Measurements from ENCODE around the gene KLHDC4. TPM values are rescaled to one million over a fixed set of nuclear protein-coding genes. Genes with fewer than 3 reads are reported as not detected.

KLHDC4 gene
- total and polyA plus RNA-seq, 10 of the 15 experiments (the other 5 are each of a cell fraction or from before 2014, with no cell fraction given) = 0.80 to 62.1 (median 32.8) TPM

DNA sequence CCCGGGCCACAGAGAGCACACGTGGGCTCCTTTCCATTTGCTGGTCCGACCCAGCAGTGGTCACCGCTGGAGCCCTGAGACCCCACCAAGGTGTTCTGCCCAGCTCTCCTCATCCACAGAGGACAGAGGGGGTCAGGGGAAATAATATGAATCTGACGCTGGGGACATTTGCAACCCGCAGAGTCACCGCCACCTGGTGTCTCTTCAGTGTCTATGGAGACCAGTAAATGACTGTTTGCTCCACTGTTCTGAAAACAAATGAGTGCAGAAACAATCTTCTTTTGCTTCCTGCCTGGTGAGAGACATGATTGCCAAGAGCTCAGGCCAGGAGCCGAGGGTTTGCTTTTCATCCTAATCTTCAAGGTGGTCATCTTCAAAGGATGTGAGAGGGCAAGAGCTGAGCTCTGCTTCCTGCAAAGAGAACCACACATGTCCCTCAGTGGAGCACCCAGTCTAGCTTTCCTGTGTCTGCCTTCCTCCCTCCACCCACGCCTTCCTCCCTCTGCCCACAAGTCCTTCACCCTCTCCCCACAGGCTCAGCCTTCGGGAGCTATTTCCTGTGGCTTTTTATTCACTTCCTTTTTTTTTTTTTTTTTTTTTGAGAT lies 14.7 kb upstream of the KLHDC4 start (continued):
- TF ChIP-seq, protein P1, sequence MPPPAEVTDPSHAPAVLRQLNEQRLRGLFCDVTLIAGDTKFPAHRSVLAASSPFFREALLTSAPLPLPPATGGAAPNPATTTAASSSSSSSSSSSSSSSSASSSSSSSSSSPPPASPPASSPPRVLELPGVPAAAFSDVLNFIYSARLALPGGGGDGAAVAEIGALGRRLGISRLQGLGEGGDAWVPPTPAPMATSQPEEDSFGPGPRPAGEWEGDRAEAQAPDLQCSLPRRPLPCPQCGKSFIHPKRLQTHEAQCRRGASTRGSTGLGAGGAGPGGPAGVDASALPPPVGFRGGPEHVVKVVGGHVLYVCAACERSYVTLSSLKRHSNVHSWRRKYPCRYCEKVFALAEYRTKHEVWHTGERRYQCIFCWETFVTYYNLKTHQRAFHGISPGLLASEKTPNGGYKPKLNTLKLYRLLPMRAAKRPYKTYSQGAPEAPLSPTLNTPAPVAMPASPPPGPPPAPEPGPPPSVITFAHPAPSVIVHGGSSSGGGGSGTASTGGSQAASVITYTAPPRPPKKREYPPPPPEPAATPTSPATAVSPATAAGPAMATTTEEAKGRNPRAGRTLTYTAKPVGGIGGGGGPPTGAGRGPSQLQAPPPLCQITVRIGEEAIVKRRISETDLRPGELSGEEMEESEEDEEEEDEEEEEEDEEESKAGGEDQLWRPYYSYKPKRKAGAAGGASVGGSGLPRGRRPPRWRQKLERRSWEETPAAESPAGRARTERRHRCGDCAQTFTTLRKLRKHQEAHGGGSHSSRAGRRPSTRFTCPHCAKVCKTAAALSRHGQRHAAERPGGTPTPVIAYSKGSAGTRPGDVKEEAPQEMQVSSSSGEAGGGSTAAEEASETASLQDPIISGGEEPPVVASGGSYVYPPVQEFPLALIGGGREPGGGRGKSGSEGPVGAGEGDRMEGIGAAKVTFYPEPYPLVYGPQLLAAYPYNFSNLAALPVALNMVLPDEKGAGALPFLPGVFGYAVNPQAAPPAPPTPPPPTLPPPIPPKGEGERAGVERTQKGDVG (CRISPR knock-in tag; IDR thresholded peaks at IDR 0.05) = no peak
- TF ChIP-seq, protein P2, sequence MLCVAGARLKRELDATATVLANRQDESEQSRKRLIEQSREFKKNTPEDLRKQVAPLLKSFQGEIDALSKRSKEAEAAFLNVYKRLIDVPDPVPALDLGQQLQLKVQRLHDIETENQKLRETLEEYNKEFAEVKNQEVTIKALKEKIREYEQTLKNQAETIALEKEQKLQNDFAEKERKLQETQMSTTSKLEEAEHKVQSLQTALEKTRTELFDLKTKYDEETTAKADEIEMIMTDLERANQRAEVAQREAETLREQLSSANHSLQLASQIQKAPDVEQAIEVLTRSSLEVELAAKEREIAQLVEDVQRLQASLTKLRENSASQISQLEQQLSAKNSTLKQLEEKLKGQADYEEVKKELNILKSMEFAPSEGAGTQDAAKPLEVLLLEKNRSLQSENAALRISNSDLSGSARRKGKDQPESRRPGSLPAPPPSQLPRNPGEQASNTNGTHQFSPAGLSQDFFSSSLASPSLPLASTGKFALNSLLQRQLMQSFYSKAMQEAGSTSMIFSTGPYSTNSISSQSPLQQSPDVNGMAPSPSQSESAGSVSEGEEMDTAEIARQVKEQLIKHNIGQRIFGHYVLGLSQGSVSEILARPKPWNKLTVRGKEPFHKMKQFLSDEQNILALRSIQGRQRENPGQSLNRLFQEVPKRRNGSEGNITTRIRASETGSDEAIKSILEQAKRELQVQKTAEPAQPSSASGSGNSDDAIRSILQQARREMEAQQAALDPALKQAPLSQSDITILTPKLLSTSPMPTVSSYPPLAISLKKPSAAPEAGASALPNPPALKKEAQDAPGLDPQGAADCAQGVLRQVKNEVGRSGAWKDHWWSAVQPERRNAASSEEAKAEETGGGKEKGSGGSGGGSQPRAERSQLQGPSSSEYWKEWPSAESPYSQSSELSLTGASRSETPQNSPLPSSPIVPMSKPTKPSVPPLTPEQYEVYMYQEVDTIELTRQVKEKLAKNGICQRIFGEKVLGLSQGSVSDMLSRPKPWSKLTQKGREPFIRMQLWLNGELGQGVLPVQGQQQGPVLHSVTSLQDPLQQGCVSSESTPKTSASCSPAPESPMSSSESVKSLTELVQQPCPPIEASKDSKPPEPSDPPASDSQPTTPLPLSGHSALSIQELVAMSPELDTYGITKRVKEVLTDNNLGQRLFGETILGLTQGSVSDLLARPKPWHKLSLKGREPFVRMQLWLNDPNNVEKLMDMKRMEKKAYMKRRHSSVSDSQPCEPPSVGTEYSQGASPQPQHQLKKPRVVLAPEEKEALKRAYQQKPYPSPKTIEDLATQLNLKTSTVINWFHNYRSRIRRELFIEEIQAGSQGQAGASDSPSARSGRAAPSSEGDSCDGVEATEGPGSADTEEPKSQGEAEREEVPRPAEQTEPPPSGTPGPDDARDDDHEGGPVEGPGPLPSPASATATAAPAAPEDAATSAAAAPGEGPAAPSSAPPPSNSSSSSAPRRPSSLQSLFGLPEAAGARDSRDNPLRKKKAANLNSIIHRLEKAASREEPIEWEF (IDR thresholded peaks at IDR 0.05; ENCODE audit: insufficient replicate concordance, low read depth, low read length) = no peak
- no peak for TF ChIP-seq TAF1 (IDR thresholded peaks at IDR 0.05; ENCODE audit: borderline replicate concordance, low read depth, low read length)
- TF ChIP-seq KAT2A (conservative IDR thresholded peaks at IDR 0.05; ENCODE audit: control insufficient read depth, low read depth, low read length) = no peak
- no peak for TF ChIP-seq NR2C2 (IDR thresholded peaks at IDR 0.05; ENCODE audit: borderline replicate concordance, control insufficient read depth, insufficient read length, low read depth)
- TF ChIP-seq HDAC6 (IDR thresholded peaks at IDR 0.05; ENCODE audit: unreplicated experiment) = no peak
- no peak for TF ChIP-seq ESRRA (IDR thresholded peaks at IDR 0.05; ENCODE audit: low read length)
- TF ChIP-seq JUNB (IDR thresholded peaks at IDR 0.05) = no peak
- no peak for TF ChIP-seq POLR2AphosphoS2 (IDR thresholded peaks at IDR 0.05; ENCODE audit: low read depth, low read length)
- TF ChIP-seq, protein P3, sequence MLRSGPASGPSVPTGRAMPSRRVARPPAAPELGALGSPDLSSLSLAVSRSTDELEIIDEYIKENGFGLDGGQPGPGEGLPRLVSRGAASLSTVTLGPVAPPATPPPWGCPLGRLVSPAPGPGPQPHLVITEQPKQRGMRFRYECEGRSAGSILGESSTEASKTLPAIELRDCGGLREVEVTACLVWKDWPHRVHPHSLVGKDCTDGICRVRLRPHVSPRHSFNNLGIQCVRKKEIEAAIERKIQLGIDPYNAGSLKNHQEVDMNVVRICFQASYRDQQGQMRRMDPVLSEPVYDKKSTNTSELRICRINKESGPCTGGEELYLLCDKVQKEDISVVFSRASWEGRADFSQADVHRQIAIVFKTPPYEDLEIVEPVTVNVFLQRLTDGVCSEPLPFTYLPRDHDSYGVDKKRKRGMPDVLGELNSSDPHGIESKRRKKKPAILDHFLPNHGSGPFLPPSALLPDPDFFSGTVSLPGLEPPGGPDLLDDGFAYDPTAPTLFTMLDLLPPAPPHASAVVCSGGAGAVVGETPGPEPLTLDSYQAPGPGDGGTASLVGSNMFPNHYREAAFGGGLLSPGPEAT (IDR thresholded peaks at IDR 0.05; ENCODE audit: low read depth) = peak; percentile 86
- TF ChIP-seq NFYA (IDR thresholded peaks at IDR 0.05; ENCODE audit: borderline replicate concordance, low read depth, low read length) = no peak
- no peak for TF ChIP-seq ZZZ3 (IDR thresholded peaks at IDR 0.05; ENCODE audit: control insufficient read depth, insufficient read length, low read depth)
- TF ChIP-seq, protein P4, sequence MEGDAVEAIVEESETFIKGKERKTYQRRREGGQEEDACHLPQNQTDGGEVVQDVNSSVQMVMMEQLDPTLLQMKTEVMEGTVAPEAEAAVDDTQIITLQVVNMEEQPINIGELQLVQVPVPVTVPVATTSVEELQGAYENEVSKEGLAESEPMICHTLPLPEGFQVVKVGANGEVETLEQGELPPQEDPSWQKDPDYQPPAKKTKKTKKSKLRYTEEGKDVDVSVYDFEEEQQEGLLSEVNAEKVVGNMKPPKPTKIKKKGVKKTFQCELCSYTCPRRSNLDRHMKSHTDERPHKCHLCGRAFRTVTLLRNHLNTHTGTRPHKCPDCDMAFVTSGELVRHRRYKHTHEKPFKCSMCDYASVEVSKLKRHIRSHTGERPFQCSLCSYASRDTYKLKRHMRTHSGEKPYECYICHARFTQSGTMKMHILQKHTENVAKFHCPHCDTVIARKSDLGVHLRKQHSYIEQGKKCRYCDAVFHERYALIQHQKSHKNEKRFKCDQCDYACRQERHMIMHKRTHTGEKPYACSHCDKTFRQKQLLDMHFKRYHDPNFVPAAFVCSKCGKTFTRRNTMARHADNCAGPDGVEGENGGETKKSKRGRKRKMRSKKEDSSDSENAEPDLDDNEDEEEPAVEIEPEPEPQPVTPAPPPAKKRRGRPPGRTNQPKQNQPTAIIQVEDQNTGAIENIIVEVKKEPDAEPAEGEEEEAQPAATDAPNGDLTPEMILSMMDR (IDR thresholded peaks at IDR 0.05 in 2 of 3, conservative IDR thresholded peaks at IDR 0.05 in 1 of 3; ENCODE audit: control insufficient read depth in 2 of 3, extremely low read depth in 1 of 3, insufficient read depth in 1 of 3, low read depth in 3 of 3, low read length in 3 of 3) = 0 out of 6 replicates have a peak, but pooled peaks of 2 of the 3 experiments have one; percentile 8 to 20
- TF ChIP-seq EGR1 (IDR thresholded peaks at IDR 0.05; ENCODE audit: borderline replicate concordance in 1 of 2, low read depth in 2 of 2, low read length in 2 of 2) = peak; percentile 73 to 99
- no peak for TF ChIP-seq SMAD1 (IDR thresholded peaks at IDR 0.05; ENCODE audit: low read depth, partially characterized antibody)
- TF ChIP-seq ZNF207 (IDR thresholded peaks at IDR 0.05; ENCODE audit: borderline replicate concordance) = no peak

Measured in GM12878 (cell line).